Measurements from ENCODE around the gene ARPC4. TPM values are rescaled to one million over a fixed set of nuclear protein-coding genes. Genes with fewer than 3 reads are reported as not detected.
A peak's percentile ranks its signal among the peaks of the same experiment; 100 is the strongest.

Gene ARPC4
- total RNA-seq, 4 donors from 2014 or later: 104 to 189 (median 143) TPM

- TF ChIP-seq POLR2AphosphoS5 (IDR thresholded peaks at IDR 0.05): no peak
- TF ChIP-seq CTCF (IDR thresholded peaks at IDR 0.05): no peak
- no peak for TF ChIP-seq POLR2A (IDR thresholded peaks at IDR 0.05)
- no peak for TF ChIP-seq EP300 (IDR thresholded peaks at IDR 0.05; ENCODE audit: low read depth)
- Histone ChIP-seq H3K4me1 (peaks cover 16 to 39% (median 26%) of the 10 kb centered on the region in 4 donors), H3K4me3 (peak overlapping the region in 1 of 4 donors; percentile 99), H3K27me3 (no peaks in the 10 kb centered on the region), H3K9me3 (no peaks in the 10 kb centered on the region), H3K36me3 (peaks cover 0 to 28% (median 11%) of the 10 kb centered on the region in 4 donors), H3K27ac (peak overlapping the region; percentile 93 to 99 (median 98))
- in situ Hi-C loops (cut with MboI; ENCODE audit: low pct_ligation_motif_present in 1 of 4, low pct_unique_long_range_greater_than_20kb in 1 of 4, low sequenced_read_pairs in 3 of 4): no loop called here
- DNase-seq: no peak
- WGBS, 2 donors (ENCODE audit: low coverage in 1 of 2): 92 to 93% methylated on average over 9 to 11 of the region's 11 CpGs
- intact Hi-C loops (cut with DNase I; ENCODE audit: low total_unique reads): no loop called here
These were observed 1.8 kb upstream of the ARPC4 start for GRCh38 chr3:9791127-9791526.

- TF ChIP-seq POLR2A (IDR thresholded peaks at IDR 0.05): peak; percentile 70
- no peak for TF ChIP-seq POLR2AphosphoS5 (IDR thresholded peaks at IDR 0.05)
- intact Hi-C loops (cut with DNase I; ENCODE audit: low total_unique reads): no loop called here
- H3K36me3 ChIP-seq: peaks cover 0 to 23% (median 10%) of the 10 kb centered on the region in 4 donors
- H3K27me3 ChIP-seq: no peaks in the 10 kb centered on the region
- WGBS, 2 donors (ENCODE audit: low coverage in 1 of 2): 0 to 11% methylated on average over 2 to 14 of the region's 14 CpGs
- H3K9me3 ChIP-seq: no peaks in the 10 kb centered on the region
- in situ Hi-C loops (cut with MboI; ENCODE audit: low pct_ligation_motif_present in 1 of 4, low pct_unique_long_range_greater_than_20kb in 1 of 4, low sequenced_read_pairs in 3 of 4): no loop called here
- DNase-seq: no peak
- H3K4me3 ChIP-seq: peak overlapping the region; percentile 70 to 99 (median 92)
- peak overlapping the region; percentile 93 to 99 (median 98) for H3K27ac ChIP-seq
- peaks cover 16 to 42% (median 26%) of the 10 kb centered on the region in 4 donors for H3K4me1 ChIP-seq
These were observed 985 bp upstream of the ARPC4 start for GRCh38 chr3:9791790-9792404.

- H3K27ac ChIP-seq: peak overlapping the region; percentile 93 to 99 (median 98)
- intact Hi-C loops (cut with DNase I; ENCODE audit: low total_unique reads) (no loop called here), in situ Hi-C loops (cut with MboI; ENCODE audit: low pct_ligation_motif_present in 1 of 4, low pct_unique_long_range_greater_than_20kb in 1 of 4, low sequenced_read_pairs in 3 of 4) (no loop called here)
- H3K4me3 ChIP-seq: peak overlapping the region; percentile 70 to 99 (median 92)
- WGBS, 2 donors (ENCODE audit: low coverage in 1 of 2): 1% methylated on average over 21 of the region's 23 CpGs; no CpG with 5 or more reads in 1 of the 2 donors
- DNase-seq: peak; percentile 57
- H3K4me1 ChIP-seq: peaks cover 16 to 42% (median 26%) of the 10 kb centered on the region in 4 donors
- TF ChIP-seq EP300 (IDR thresholded peaks at IDR 0.05; ENCODE audit: low read depth) (no peak), POLR2A (IDR thresholded peaks at IDR 0.05) (peak; percentile 10), CTCF (IDR thresholded peaks at IDR 0.05) (peak in 1 of 5 experiments; percentile 31), POLR2AphosphoS5 (IDR thresholded peaks at IDR 0.05) (peak in 1 of 3 donors; percentile 4)
- H3K36me3 ChIP-seq: peaks cover 0 to 24% (median 10%) of the 10 kb centered on the region in 4 donors
- no peaks in the 10 kb centered on the region for H3K9me3 ChIP-seq
- no peaks in the 10 kb centered on the region for H3K27me3 ChIP-seq
These were observed 389 bp downstream of the ARPC4 start for GRCh38 chr3:9793161-9793781.

GRCh38 chr3:9794400-9794799 lies 1.5 kb downstream of the ARPC4 start:
- H3K27me3 ChIP-seq: no peaks in the 10 kb centered on the region
- TF ChIP-seq CTCF (IDR thresholded peaks at IDR 0.05): no peak
- TF ChIP-seq EP300 (IDR thresholded peaks at IDR 0.05; ENCODE audit: low read depth): no peak
- TF ChIP-seq POLR2AphosphoS5 (IDR thresholded peaks at IDR 0.05): no peak
- TF ChIP-seq POLR2A (IDR thresholded peaks at IDR 0.05): no peak
- intact Hi-C loops (cut with DNase I; ENCODE audit: low total_unique reads) (no loop called here), in situ Hi-C loops (cut with MboI; ENCODE audit: low pct_ligation_motif_present in 1 of 4, low pct_unique_long_range_greater_than_20kb in 1 of 4, low sequenced_read_pairs in 3 of 4) (no loop called here)
- H3K4me1 ChIP-seq: peaks cover 16 to 42% (median 26%) of the 10 kb centered on the region in 4 donors
- H3K4me3 ChIP-seq: peak overlapping the region in 1 of 4 donors; percentile 99
- 87 to 89% methylated on average over 8 to 11 of the region's 11 CpGs for WGBS, 2 donors (ENCODE audit: low coverage in 1 of 2)
- DNase-seq: no peak
- H3K36me3 ChIP-seq: peaks cover 0 to 22% (median 11%) of the 10 kb centered on the region in 4 donors
- no peaks in the 10 kb centered on the region for H3K9me3 ChIP-seq
- peak overlapping the region in 1 of 4 donors; percentile 97 for H3K27ac ChIP-seq

All from transverse colon (tissue), 4 donors.